ENCODE data around the gene ALKBH7.

DNA sequence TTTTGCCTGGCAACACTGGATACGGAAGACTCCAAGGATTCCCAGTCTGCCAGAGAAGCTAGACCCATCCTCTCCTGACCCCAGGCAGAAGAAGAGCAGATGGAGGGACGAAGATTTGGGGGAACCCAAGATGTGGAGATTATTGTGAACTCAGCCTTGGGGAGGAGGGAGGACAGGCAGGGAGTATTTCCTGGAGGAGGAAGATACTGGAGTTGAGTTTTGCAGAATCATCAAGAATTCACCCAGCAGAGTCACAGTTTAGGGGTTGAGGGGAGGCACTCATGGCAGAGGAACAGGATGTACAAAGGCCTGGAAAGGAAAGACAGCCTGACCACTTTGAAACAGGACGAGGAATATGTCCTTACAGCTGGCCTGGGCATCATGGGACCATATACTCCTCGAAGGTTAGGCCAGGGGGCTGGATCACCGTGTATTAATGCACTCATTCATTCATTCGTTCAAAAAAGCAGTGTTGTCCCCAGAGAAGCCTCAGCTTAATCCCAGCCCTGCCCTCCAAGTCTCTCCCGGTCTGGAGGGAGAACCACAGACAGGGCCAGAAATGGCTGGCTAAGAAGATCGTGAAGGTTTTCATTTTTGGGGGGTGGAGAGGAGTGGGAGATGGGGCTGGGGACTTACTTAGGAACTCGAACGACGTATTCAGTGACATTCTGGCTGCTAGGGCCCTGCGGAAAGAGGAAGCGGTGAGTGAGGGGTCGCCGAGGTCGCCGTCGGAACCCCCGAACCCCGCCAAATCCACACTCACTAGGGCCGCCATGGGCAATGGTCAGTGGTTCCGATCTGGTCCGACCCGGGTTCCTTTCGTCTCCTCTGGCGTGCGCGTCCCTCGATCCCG is 19.9 kb downstream of the ALKBH7 start:
- TF ChIP-seq, protein P1, sequence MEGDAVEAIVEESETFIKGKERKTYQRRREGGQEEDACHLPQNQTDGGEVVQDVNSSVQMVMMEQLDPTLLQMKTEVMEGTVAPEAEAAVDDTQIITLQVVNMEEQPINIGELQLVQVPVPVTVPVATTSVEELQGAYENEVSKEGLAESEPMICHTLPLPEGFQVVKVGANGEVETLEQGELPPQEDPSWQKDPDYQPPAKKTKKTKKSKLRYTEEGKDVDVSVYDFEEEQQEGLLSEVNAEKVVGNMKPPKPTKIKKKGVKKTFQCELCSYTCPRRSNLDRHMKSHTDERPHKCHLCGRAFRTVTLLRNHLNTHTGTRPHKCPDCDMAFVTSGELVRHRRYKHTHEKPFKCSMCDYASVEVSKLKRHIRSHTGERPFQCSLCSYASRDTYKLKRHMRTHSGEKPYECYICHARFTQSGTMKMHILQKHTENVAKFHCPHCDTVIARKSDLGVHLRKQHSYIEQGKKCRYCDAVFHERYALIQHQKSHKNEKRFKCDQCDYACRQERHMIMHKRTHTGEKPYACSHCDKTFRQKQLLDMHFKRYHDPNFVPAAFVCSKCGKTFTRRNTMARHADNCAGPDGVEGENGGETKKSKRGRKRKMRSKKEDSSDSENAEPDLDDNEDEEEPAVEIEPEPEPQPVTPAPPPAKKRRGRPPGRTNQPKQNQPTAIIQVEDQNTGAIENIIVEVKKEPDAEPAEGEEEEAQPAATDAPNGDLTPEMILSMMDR (conservative IDR thresholded peaks at IDR 0.05; ENCODE audit: low read length) = no peak; the same call in 1 of the 2 replicates
- TF ChIP-seq EZH2phosphoT487 (IDR thresholded peaks at IDR 0.05; ENCODE audit: borderline replicate concordance, low read depth, low read length) = no peak
